Endothelial cell of umbilical vein (primary cell): Measurements from ENCODE around the gene FCN1.

Source experiments
- CTCF ChIP-seq, 2 donors: IDR thresholded peaks; 1 replicate in 1 of 2; 2 replicates in 1 of 2; pipeline ENCODE4 v1.5.1; 2011; ENCODE audit warnings: low read length in 2 of 2, mild to moderate bottlenecking in 2 of 2, moderate library complexity in 2 of 2, control low read depth in 1 of 2, inconsistent platforms in 1 of 2, low read depth in 1 of 2; ENCODE audit not compliant: insufficient read depth in 1 of 2; ENCODE audit errors: extremely low read depth in 1 of 2
- EZH2 ChIP-seq: IDR thresholded peaks from 2 replicates; pipeline ENCODE4 v1.6.1; 2012; ENCODE audit warnings: borderline replicate concordance, low read depth, mild to moderate bottlenecking, moderate library complexity, low read length, inconsistent platforms; ENCODE audit not compliant: severe bottlenecking
- FOS ChIP-seq: IDR thresholded peaks from 2 replicates; pipeline ENCODE4 v1.6.1; 2011; ENCODE audit warnings: mild to moderate bottlenecking, low read length, moderate library complexity, borderline replicate concordance; ENCODE audit not compliant: insufficient read depth
- MAX ChIP-seq: IDR thresholded peaks from 2 replicates; pipeline ENCODE4 v1.6.1; 2011; ENCODE audit not compliant: insufficient read depth, insufficient read length
- MYC ChIP-seq: IDR thresholded peaks from one replicate; pipeline ENCODE4 v1.6.1; 2011; ENCODE audit warnings: mild to moderate bottlenecking, low read depth, low read length
- POLR2A ChIP-seq: IDR thresholded peaks from 2 replicates; pipeline ENCODE4 v1.6.1; 2012; ENCODE audit warnings: low read depth, mild to moderate bottlenecking, control low read depth, low read length
- POLR2AphosphoS5 ChIP-seq: IDR thresholded peaks from 2 replicates; pipeline ENCODE4 v1.6.1; 2012; ENCODE audit warnings: low read depth, mild to moderate bottlenecking, control low read depth, low read length, moderate library complexity; ENCODE audit not compliant: insufficient read depth

GRCh38 chr9:134895908-134896833 lies 21.5 kb downstream of the FCN1 start:
- TF ChIP-seq MYC: no peak
- peak; percentile 18 for TF ChIP-seq FOS
- no peak for TF ChIP-seq MAX
- TF ChIP-seq CTCF (IDR thresholded peaks at IDR 0.05; ENCODE audit: extremely low read depth in 1 of 2, insufficient read depth in 1 of 2, low read depth in 1 of 2, low read length in 2 of 2): no peak
- no peak for TF ChIP-seq POLR2AphosphoS5
- TF ChIP-seq POLR2A: no peak
- no peak for TF ChIP-seq EZH2
